ENCODE results near the gene PSMC6.

PSMC6 gene

GRCh38 chr14:52729925-52730708, 23.1 kb downstream of the PSMC6 start, which contains the start of gene STYX:
STYX (plus strand) TSS chr14:52730166; CDS start chr14:52730475, 309 bp downstream.
- H3K4me3 ChIP-seq (ENCODE audit: control insufficient read depth, low read depth, low read length), result peak within 1 kb of the TSS; percentile 93
- TF ChIP-seq CTCF (conservative IDR thresholded peaks at IDR 0.05; ENCODE audit: control insufficient read depth, insufficient read depth, low read depth, low read length), result no peak
- peak; percentile 96 for DNase-seq (ENCODE audit: low read depth)

GRCh38 chr14:52730709-52731111, 23.7 kb downstream of the PSMC6 start:
- peak overlapping the region; percentile 93 for H3K4me3 ChIP-seq (ENCODE audit: control insufficient read depth, low read depth, low read length)
- peak; percentile 23 for DNase-seq (ENCODE audit: low read depth)
- no peak for TF ChIP-seq CTCF (conservative IDR thresholded peaks at IDR 0.05; ENCODE audit: control insufficient read depth, insufficient read depth, low read depth, low read length)

GRCh38 chr14:52733824-52734223, 26.8 kb downstream of the PSMC6 start:
- H3K4me3 ChIP-seq (ENCODE audit: control insufficient read depth, low read depth, low read length), result no peak overlapping the region
- DNase-seq (ENCODE audit: low read depth), result no peak
- no peak for TF ChIP-seq CTCF (conservative IDR thresholded peaks at IDR 0.05; ENCODE audit: control insufficient read depth, insufficient read depth, low read depth, low read length)

- no peak for DNase-seq (ENCODE audit: low read depth)
- no peak overlapping the region for H3K4me3 ChIP-seq (ENCODE audit: control insufficient read depth, low read depth, low read length)
- TF ChIP-seq CTCF (conservative IDR thresholded peaks at IDR 0.05; ENCODE audit: control insufficient read depth, insufficient read depth, low read depth, low read length), result no peak
Observed at GRCh38 chr14:52735921-52736489, 29.0 kb downstream of the PSMC6 start.

GRCh38 chr14:52738409-52738808, 31.4 kb downstream of the PSMC6 start:
- no peak for DNase-seq (ENCODE audit: low read depth)
- H3K4me3 ChIP-seq (ENCODE audit: control insufficient read depth, low read depth, low read length), result no peak overlapping the region
- TF ChIP-seq CTCF (conservative IDR thresholded peaks at IDR 0.05; ENCODE audit: control insufficient read depth, insufficient read depth, low read depth, low read length), result no peak

- no peak for TF ChIP-seq CTCF (conservative IDR thresholded peaks at IDR 0.05; ENCODE audit: control insufficient read depth, insufficient read depth, low read depth, low read length)
- no peak for DNase-seq (ENCODE audit: low read depth)
- H3K4me3 ChIP-seq (ENCODE audit: control insufficient read depth, low read depth, low read length), result no peak overlapping the region
Observed at GRCh38 chr14:52740751-52741150, 33.8 kb downstream of the PSMC6 start.
